ENCODE data around the gene CD6.

GRCh38 chr11:60922906-60923305 is 48.6 kb upstream of the CD6 start:
- TF ChIP-seq CTCF (IDR thresholded peaks at IDR 0.05) (no peak), EZH2 (IDR thresholded peaks at IDR 0.05) (no peak), EZH2phosphoT487 (IDR thresholded peaks at IDR 0.05) (no peak)
